ENCODE measurements around the gene TIGD1.
A peak's percentile ranks its signal among the peaks of the same experiment; 100 is the strongest.
"Not testable (repeated sequence)": the region's sequence is repeated elsewhere in the genome, so short reads cannot be mapped to it uniquely, and the experiment has no call there.

The TIGD1 gene

GRCh38 chr2:232538671-232539070 is 11.7 kb downstream of the TIGD1 start:
- DNase-seq = no peak

DNA sequence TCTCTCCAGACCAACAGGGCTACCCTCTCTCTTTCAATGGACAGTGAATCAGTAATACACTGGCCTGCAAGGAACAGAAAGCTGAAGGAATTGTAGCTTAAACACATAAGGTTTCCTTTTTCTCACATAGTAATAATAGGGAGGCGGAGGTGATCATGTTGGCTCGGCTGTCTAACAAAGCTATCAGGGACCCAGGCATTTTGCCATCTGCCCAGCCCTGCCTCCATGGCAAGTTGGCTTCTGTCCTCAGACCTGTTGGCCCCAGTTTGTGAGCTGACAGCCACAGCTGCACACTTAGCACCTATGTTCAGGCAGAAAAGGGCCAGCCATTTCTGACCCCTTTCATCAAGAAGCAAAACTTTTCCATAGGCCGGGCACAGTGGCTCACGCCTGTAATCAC is 12.9 kb downstream of the TIGD1 start:
- DNase-seq = no peak

- no peak for DNase-seq
These were observed 13.3 kb downstream of the TIGD1 start for GRCh38 chr2:232537079-232537478.

GRCh38 chr2:232535761-232536530 is 14.4 kb downstream of the TIGD1 start:
- no peak for DNase-seq

- no peak for DNase-seq
These were observed 15.3 kb downstream of the TIGD1 start for GRCh38 chr2:232534940-232535651.

DNA sequence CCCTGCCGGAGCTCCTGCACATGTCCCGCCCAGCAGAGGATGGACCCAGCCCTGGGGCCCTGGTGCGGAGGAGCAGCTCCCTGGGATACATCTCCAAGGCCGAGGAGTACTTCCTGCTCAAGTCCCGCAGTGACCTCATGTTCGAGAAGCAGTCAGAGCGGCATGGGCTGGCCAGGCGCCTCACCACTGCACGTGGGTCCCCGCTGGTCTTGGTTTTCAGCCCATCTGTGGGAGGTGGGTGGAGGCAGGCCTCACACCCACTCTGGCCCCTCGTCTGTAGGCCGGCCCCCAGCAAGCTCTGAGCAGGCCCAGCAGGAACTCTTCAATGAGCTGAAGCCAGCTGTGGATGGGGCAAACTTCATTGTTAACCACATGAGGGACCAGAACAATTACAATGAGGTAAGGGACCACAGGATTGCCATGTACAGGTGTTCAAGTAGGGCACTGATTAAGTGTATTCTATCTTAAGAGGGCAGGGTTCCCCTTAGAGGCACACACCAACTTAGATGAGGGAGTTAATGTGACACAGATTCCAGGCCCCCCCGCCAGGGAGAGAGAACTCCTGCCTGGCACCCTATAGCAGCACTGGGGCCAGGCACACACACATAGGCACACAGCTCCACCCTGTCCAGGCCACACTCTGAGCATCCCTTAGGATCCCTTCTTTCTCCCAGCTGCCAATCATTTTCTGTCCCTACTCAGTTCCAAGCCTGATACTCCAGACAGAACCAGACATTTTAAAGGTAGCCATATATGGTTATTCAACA is 16.2 kb downstream of the TIGD1 start:
- DNase-seq = no peak

DNA sequence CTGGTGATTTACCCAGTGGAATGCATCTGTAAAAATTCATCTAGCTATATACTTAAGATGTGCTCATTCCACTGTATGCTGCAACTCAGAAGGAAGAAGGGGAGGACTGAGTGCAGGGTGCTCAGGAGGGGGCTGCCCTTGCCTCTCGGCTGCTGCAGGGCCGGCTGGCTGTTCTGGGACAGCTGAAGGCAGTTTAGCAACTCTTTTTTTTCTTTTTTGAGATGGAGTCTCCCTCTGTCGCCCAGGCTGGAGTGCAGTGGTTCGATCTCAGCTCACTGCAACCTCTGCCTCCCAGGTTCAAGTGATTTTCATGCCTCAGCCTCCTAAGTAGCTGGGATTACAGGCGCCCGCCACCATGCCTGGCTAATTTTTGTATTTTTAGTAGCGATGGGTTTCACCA is 17.5 kb downstream of the TIGD1 start:
- not testable (repeated sequence) for DNase-seq

DNA sequence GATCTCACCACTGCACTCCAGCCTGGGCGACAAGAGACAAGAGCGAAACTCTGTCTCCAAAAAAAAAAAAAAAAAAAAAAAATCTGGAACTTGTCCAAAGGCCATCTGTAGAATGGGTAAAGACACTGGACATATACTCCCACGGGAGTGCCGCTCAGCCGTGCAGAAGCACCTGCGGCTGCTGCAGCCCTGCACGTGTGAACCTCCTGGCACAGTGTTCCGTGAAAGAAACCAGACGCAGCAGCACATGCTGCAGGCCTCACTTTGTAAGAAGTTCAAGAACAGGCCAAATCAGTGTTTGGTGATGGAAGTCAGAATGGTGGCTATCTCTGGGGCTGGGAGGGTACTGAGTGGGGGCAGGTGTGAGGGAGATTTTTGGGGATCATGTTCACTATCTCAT is 17.9 kb downstream of the TIGD1 start:
- no peak for DNase-seq

DNA sequence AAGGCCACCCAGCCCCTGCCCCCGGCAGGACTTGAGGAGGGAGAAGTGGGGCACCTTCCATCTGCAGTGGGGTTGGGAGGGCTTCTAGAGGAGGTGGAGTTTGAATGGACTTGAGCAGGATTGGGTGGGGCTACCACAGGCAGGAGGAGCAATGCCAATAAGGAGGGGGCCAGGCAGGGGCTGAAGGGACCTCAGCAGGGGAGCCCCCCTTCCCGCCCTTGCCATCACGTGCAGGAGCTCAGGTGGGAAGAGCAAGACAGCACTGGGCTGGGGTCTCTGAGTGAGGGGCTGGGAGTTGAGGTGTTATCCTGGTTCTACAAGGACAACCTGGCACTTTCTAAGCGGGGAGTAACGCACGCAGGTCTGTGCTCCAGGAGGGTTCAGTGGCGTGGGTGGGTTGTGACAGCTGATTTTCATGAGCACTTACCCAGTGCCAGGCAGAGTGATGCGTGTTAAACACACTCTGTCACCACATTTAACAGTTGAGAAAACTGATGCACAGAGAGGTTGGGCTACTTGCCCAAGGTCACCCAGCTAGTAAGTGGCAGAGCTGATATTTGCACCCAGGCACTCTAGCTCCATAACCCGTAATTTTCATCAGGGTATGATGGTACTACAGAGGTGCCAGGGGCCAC is 19.6 kb downstream of the TIGD1 start:
- no peak for DNase-seq

DNA sequence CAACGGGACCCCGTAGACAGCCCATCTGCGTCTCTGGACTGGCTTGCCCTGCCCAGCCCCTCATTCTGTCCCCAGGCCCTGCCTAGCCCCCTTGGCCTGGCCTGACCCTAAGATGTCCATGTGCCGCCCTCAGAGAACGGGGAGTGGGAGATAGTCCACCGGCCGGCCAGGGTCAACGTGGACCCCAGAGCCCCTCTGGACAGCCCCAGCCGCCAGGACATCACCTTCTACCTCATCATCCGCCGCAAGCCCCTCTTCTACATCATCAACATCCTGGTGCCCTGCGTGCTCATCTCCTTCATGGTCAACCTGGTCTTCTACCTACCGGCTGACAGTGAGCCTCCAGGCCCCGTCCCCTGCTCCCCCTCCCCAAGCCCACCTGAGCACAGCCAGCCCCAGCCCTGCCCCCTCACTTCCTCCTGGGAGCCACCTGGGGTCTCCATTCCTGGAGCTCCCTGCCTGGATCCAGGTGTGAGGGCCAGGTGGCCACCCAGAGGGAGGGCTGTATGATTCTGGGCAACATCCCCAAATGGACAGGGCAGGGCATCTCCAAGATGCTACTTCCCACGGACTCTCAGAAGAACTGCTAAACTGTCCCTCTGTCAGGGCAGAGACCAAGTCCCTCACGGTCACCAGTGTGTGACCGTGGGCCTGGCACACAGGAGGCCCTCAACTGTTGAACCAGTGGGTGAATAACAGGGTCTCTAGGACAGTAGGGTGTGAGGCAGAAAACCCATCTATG is 20.4 kb downstream of the TIGD1 start:
- DNase-seq = no peak

DNA sequence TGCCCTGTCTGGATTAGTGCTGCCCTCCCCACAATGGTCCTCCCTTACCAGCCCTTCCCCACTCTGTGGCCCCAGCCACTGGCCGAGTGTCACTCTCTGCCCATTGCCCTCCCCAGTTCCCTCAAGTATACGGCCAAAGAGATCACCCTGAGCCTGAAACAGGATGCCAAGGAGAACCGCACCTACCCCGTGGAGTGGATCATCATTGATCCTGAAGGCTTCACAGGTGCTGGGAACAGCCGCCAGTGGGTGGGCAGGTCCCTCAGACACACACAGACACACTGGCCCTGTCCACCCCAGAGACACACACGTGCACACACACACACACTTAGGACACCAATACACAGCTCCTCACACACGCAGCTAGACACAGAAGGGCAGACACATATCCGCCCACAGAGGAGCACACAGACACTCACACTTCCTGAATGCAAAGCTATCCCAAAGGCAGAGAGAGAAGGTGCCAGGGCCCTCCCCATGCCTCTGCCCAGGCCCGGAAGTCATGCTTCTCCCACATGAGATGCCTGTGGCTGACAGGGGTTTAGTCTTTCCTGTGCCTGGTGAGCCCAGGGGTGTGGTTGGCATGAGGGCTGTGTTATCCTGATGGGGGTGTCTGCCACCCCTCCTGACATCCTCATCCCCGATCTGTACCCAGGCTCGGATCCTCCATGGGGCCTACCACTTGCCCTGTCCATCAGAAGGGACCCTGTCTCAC is 21.5 kb downstream of the TIGD1 start:
- DNase-seq = no peak

- no peak for DNase-seq
These were observed 22.4 kb downstream of the TIGD1 start for GRCh38 chr2:232527905-232528470.

DNA sequence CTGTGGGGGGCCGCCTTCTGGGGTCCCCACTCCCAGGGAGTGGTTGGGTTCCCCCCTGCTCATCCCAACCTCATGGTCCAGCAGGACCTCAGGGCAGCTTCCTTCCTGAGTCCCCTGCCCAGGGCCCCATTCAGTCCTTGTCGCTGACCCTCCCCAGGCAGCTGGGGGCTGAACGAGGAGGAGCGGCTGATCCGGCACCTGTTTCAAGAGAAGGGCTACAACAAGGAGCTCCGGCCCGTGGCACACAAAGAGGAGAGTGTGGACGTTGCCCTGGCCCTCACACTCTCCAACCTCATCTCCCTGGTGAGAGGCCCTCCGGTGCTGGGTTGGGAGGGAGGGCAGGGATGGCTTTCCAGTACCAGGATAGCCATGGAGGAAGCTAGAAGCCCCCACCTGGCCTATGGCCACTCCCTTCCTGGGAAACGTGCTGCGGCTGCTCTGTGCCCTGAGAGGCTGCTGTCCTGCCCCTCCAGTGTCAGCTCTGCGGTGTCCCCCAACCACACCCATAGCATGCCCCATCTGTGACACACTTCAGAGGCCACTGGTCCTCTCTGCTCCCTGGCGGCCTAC is 23.9 kb downstream of the TIGD1 start:
- DNase-seq = no peak

DNA sequence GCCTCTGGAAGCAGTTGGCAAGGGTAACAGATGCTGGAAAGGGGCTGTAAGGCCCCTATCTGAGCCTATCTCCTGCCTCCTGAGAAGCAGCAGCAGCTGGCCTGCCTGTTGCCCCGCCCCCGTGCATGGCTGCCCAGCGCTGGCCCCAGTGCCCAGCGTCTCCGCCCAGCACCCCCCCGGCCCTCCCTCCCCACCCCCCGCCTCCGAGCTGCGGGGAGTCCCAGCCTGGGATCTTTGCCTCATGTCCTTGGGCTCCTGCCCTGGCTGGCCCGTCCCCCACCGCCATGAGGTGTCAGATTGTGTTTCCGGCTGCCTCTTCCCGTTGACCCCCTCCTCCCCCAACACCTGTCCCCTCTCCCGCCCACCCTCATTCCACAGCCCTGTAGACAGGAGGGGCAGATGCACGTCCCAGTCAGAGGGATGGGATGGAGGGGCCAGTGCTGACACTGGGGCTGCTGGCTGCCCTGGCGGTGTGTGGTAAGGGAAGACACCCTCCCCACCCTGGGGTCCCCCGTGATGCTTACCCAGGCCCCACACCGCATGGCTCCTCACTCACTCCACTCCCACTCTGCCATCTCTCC is 24.5 kb downstream of the TIGD1 start, which contains the start of gene CHRND:
Gene CHRND, plus strand, starts transcription at position 370 of the 581 bp plus-strand sequence. Its CDS starts 56 bp downstream, at position 426.
- DNase-seq = no peak

DNA sequence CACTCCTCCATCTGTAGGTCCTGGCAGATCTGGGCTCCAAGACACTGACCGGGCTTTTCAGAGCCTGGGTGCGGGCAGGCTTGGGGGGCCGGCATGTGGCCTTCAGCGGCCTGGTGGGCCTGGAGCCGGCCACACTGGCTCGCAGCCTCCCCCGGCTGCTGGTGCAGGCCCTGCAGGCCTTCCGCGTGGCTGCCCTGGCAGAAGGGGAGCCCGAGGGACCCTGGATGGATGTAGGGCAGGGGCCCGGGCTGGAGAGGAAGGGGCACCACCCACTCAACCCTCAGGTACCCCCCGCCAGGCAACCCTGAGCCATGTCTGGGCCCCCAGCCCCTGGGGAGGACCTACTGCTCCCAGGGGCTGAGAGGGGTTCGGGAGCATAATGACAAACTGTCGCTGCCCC is 25.2 kb downstream of the TIGD1 start:
- no peak for DNase-seq

- no peak for DNase-seq
These were observed 25.6 kb downstream of the TIGD1 start for GRCh38 chr2:232524771-232525170.

GRCh38 chr2:232523682-232524597 is 26.4 kb downstream of the TIGD1 start:
- DNase-seq = peak in 1 of 5 donors; percentile 29

DNA sequence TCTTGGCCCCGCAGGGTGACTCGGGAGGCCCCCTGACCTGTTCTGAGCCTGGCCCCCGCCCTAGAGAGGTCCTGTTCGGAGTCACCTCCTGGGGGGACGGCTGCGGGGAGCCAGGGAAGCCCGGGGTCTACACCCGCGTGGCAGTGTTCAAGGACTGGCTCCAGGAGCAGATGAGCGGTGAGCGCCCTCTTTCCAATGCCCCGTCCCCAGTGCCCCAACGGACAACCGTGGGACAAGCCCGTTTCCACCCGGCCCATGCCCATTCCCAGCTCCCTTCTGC is 27.0 kb downstream of the TIGD1 start:
- DNase-seq = no peak

DNA sequence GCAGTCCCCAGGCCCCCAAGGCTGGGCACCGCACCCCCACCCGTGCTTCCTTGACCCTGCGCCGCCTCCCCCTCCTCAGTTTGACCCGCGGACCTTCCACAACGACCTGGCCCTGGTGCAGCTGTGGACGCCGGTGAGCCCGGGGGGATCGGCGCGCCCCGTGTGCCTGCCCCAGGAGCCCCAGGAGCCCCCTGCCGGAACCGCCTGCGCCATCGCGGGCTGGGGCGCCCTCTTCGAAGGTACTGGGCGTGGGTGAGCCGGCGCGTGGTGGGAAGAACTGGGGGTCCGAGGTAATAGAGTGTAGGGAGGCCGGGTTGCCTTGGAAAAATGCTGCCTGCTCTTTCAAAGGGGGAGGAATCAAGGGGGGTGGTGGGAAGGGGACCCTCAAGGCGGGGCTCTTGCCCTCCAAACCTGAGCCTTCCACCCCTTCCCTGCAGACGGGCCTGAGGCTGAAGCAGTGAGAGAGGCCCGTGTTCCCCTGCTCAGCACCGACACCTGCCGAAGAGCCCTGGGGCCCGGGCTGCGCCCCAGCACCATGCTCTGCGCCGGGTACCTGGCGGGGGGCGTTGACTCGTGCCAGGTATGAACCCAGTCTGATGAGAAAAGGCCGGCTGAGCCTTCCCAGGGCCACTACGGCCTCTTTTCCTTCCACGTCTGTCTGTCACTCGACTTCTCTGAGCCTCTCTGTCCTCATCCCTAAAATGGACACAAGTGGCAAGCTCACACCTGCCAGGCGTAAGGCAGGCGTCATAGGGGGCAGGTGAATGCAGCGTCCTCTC is 27.5 kb downstream of the TIGD1 start:
- DNase-seq = peak in 1 of 5 donors; percentile 8

Data from T-helper 1 cell (primary cell).